ENCODE measurements around the gene MAL.

- TF ChIP-seq CTCF (IDR thresholded peaks at IDR 0.05; ENCODE audit: control extremely low read depth in 1 of 3, insufficient read depth in 1 of 3, low read depth in 1 of 3, low read length in 3 of 3) (no peak), POLR2AphosphoS5 (IDR thresholded peaks at IDR 0.05; ENCODE audit: low read depth, low read length) (no peak)
Measured at GRCh38 chr2:95077861-95078603, 52.5 kb downstream of the MAL start.

Measured in H1 (cell line).